Astrocyte (in vitro differentiated cells and primary cell): Measurements from ENCODE around the gene KLK5. TPM values are rescaled to one million over a fixed set of nuclear protein-coding genes. Genes with fewer than 3 reads are reported as not detected.

ENCODE experiments used
- DNase-seq: peaks from one replicate; pipeline ENCODE4 v3.0.0-alpha.2; 2010; ENCODE audit warnings: low read depth
- FAIRE-seq: peaks from 2 replicates; lab custom pipeline; 2011; peaks lifted over from hg19 to GRCh38; lab: Jason Lieb, UNC
- H2AFZ ChIP-seq: 2 replicates; pipeline ENCODE4 v1.6.0; 2012; ENCODE audit warnings: low read depth, low read length, inconsistent platforms
- H3K27ac ChIP-seq: 2 replicates; pipeline ENCODE4 v1.5.1; 2011; ENCODE audit warnings: low read depth, low read length, inconsistent platforms
- H3K27me3 ChIP-seq: 2 replicates; pipeline ENCODE4 v1.6.0; 2011; ENCODE audit warnings: low read length, inconsistent platforms; ENCODE audit not compliant: insufficient read depth
- H3K36me3 ChIP-seq: 2 replicates; pipeline ENCODE4 v1.5.1; 2011; ENCODE audit warnings: low read length, inconsistent platforms; ENCODE audit not compliant: insufficient read depth
- H3K4me1 ChIP-seq: 2 replicates; pipeline ENCODE4 v1.5.1; 2011; ENCODE audit warnings: low read length, inconsistent platforms; ENCODE audit not compliant: insufficient read depth
- H3K4me2 ChIP-seq: 2 replicates; pipeline ENCODE4 v1.6.0; 2012; ENCODE audit warnings: low read length, inconsistent platforms
- H3K4me3 ChIP-seq: 2 replicates; pipeline ENCODE4 v1.5.1; 2011; ENCODE audit warnings: low read depth, mild to moderate bottlenecking, low read length, inconsistent platforms; ENCODE audit not compliant: insufficient read depth
- H3K79me2 ChIP-seq: 2 replicates; pipeline ENCODE4 v1.6.0; 2012; ENCODE audit warnings: mild to moderate bottlenecking, low read length, inconsistent platforms; ENCODE audit not compliant: insufficient read depth
- H3K9ac ChIP-seq: 2 replicates; pipeline ENCODE4 v1.6.0; 2012; ENCODE audit warnings: mild to moderate bottlenecking, low read length, inconsistent platforms
- H3K9me3 ChIP-seq: 2 replicates; pipeline ENCODE4 v1.5.1; 2012; ENCODE audit warnings: low read depth, mild to moderate bottlenecking, low read length, inconsistent platforms; ENCODE audit not compliant: insufficient read depth
- H4K20me1 ChIP-seq: 2 replicates; pipeline ENCODE4 v1.6.0; 2012; ENCODE audit warnings: low read length, inconsistent platforms; ENCODE audit not compliant: insufficient read depth
- H3K27ac Mint-ChIP-seq: one replicate; pipeline ENCODE4 v1.8.0; 2021; ENCODE audit warnings: mild to moderate bottlenecking, mixed read lengths; ENCODE audit not compliant: unreplicated experiment
- H3K27me3 Mint-ChIP-seq: one replicate; pipeline ENCODE4 v1.8.0; 2021; ENCODE audit warnings: low read depth, mixed read lengths; ENCODE audit not compliant: unreplicated experiment
- H3K36me3 Mint-ChIP-seq: one replicate; pipeline ENCODE4 v1.8.0; 2021; ENCODE audit warnings: low read depth, mixed read lengths; ENCODE audit not compliant: unreplicated experiment
- H3K4me1 Mint-ChIP-seq: one replicate; pipeline ENCODE4 v1.8.0; 2021; ENCODE audit warnings: low read depth, mixed read lengths; ENCODE audit not compliant: unreplicated experiment
- H3K4me3 Mint-ChIP-seq: one replicate; pipeline ENCODE4 v1.8.0; 2021; ENCODE audit warnings: mild to moderate bottlenecking, moderate library complexity, mixed read lengths; ENCODE audit not compliant: unreplicated experiment
- H3K9me3 Mint-ChIP-seq: one replicate; pipeline ENCODE4 v1.8.0; 2021; ENCODE audit warnings: mild to moderate bottlenecking, mixed read lengths; ENCODE audit not compliant: unreplicated experiment
- EZH2 ChIP-seq: IDR thresholded peaks from 2 replicates; pipeline ENCODE4 v1.6.1; 2012; ENCODE audit warnings: mild to moderate bottlenecking, low read length, inconsistent platforms; ENCODE audit not compliant: insufficient read depth
- total RNA-seq: library from RNA; stranded (reverse); gene quantifications from 2 replicates; pipeline ENCODE4 v1.2.1, GENCODE V29; 2021
- TF ChIP-seq, protein P1 (sequence below): IDR thresholded peaks from 2 replicates; pipeline ENCODE4 v1.5.1; 2011; ENCODE audit warnings: low read depth, mild to moderate bottlenecking, inconsistent platforms, low read length, moderate library complexity; ENCODE audit not compliant: insufficient read depth

The KLK5 gene
- total RNA-seq, 1 donor from 2014 or later = not detected

DNA sequence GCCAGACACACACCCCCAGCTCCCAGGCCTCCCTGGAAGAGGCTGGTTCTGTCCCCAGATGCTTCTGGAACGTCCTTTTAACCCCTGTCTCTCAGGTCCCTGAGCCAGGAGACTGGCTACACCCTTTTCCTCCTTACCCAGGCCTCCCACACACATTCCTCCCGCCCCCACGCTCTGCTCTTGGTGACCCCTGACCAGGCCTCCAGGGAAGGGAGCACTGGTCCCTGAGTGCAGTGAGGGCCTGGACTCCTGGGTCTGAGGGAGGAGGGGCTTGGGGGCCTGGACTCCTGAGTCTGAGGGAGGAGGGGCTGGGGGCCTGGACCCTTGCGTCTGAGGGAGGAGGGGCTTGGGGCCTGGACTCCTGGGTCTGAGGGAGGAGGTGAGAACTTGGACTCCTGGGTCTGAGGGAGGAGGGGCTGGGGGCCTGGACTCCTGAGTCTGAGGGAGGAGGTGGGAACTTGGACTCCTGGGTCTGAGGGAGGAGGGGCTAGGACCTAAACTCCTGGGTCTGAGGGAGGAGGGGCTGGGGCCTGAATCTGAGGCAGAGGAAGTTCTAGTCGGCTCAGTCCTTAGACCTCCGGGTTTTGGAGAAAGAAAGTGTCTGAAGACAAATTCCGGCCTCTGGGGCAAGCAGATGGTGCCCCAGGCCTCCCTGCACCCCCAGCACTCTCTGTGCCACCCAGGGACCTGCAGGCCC is 16.0 kb upstream of the KLK5 start:
- H3K27ac ChIP-seq = no peak overlapping the region
- no peaks in the 10 kb centered on the region for H3K36me3 ChIP-seq
- peaks cover 29% of the 10 kb centered on the region for H3K27me3 Mint-ChIP-seq

GRCh38 chr19:50967929-50968715 is 15.3 kb upstream of the KLK5 start:
- Histone ChIP-seq H3K27ac (no peak overlapping the region), H3K79me2 (no peaks in the 10 kb centered on the region), H3K4me3 (no peak overlapping the region), H3K4me1 (no peaks in the 10 kb centered on the region), H3K36me3 (no peaks in the 10 kb centered on the region), H3K27me3 (no peaks in the 10 kb centered on the region), H4K20me1 (no peaks in the 10 kb centered on the region), H2AFZ (no peak overlapping the region), H3K9ac (no peak overlapping the region), H3K4me2 (no peak overlapping the region), H3K9me3 (no peaks in the 10 kb centered on the region)
- no peak overlapping the region for H3K4me3 Mint-ChIP-seq
- H3K27ac Mint-ChIP-seq = no peak overlapping the region
- peaks cover 4% of the 10 kb centered on the region for H3K4me1 Mint-ChIP-seq
- H3K27me3 Mint-ChIP-seq = peaks cover 30% of the 10 kb centered on the region
- no peak for DNase-seq
- H3K9me3 Mint-ChIP-seq = peaks cover 3% of the 10 kb centered on the region
- TF ChIP-seq, protein P1, sequence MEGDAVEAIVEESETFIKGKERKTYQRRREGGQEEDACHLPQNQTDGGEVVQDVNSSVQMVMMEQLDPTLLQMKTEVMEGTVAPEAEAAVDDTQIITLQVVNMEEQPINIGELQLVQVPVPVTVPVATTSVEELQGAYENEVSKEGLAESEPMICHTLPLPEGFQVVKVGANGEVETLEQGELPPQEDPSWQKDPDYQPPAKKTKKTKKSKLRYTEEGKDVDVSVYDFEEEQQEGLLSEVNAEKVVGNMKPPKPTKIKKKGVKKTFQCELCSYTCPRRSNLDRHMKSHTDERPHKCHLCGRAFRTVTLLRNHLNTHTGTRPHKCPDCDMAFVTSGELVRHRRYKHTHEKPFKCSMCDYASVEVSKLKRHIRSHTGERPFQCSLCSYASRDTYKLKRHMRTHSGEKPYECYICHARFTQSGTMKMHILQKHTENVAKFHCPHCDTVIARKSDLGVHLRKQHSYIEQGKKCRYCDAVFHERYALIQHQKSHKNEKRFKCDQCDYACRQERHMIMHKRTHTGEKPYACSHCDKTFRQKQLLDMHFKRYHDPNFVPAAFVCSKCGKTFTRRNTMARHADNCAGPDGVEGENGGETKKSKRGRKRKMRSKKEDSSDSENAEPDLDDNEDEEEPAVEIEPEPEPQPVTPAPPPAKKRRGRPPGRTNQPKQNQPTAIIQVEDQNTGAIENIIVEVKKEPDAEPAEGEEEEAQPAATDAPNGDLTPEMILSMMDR = no peak
- TF ChIP-seq EZH2 = no peak
- H3K36me3 Mint-ChIP-seq = no peaks in the 10 kb centered on the region
- FAIRE-seq = no peak

More for the DNA sequence above, 16.0 kb upstream of the KLK5 start:
- Histone ChIP-seq H3K27me3 (no peaks in the 10 kb centered on the region), H3K4me3 (no peak overlapping the region), H3K9ac (no peak overlapping the region), H3K4me1 (no peaks in the 10 kb centered on the region), H3K9me3 (no peaks in the 10 kb centered on the region), H3K4me2 (no peak overlapping the region), H3K79me2 (no peaks in the 10 kb centered on the region), H4K20me1 (no peaks in the 10 kb centered on the region), H2AFZ (no peak overlapping the region)
- DNase-seq (no peak), FAIRE-seq (no peak)
- H3K36me3 Mint-ChIP-seq = no peaks in the 10 kb centered on the region
- H3K9me3 Mint-ChIP-seq = peaks cover under 1% of the 10 kb centered on the region
- H3K4me3 Mint-ChIP-seq = no peak overlapping the region
- peaks cover 4% of the 10 kb centered on the region for H3K4me1 Mint-ChIP-seq
- TF ChIP-seq, protein P1 = no peak
- no peak for TF ChIP-seq EZH2
- no peak overlapping the region for H3K27ac Mint-ChIP-seq
